Upper lobe of left lung (tissue), 6 donors: ENCODE results near the gene SLC25A45. TPM values are rescaled to one million over a fixed set of nuclear protein-coding genes. Genes with fewer than 3 reads are reported as not detected.

Experiments
- ATAC-seq, 2 donors: fragments of 200-7000 bp; cut with Tn5 transposase; one replicate each; pipeline ENCODE4 v1.9.1; 2022; ENCODE audit warnings: mild to moderate bottlenecking in 2 of 2, moderate library complexity in 2 of 2; ENCODE audit not compliant: low FRiP score in 2 of 2
- DNase-seq, 2 donors: peaks; one replicate each; pipeline ENCODE4 v3.0.0-alpha.2; 2019 to 2020
- H3K27ac ChIP-seq, 4 donors: fragments of 200-600 bp; sonication (generic); one replicate each; pipeline ENCODE4 v1.5.1; 2016 to 2019
- H3K27me3 ChIP-seq, 4 donors: fragments of 200-600 bp; sonication (generic); one replicate each; pipeline ENCODE4 v1.5.1; 2017 to 2019
- H3K36me3 ChIP-seq, 4 donors: fragments of 200-600 bp; sonication (generic); one replicate each; pipeline ENCODE4 v1.5.1; 2016 to 2019
- H3K4me1 ChIP-seq, 4 donors: fragments of 200-600 bp; sonication (generic); one replicate each; pipeline ENCODE4 v1.5.1; 2018 to 2019
- H3K4me3 ChIP-seq, 4 donors: fragments of 200-600 bp; sonication (generic); one replicate each; pipeline ENCODE4 v1.5.1; 2017 to 2019; ENCODE audit warnings: mild to moderate bottlenecking in 2 of 4, moderate library complexity in 1 of 4
- H3K9me3 ChIP-seq, 4 donors: fragments of 200-600 bp; sonication (generic); one replicate each; pipeline ENCODE4 v1.5.1; 2018 to 2019
- EP300 ChIP-seq, 4 donors: sonication (generic); formaldehyde crosslinking; IDR thresholded peaks; one replicate each; pipeline ENCODE4 v1.5.1; 2017; ENCODE audit warnings: antibody characterized with exemption in 4 of 4, control low read depth in 2 of 4
- POLR2A ChIP-seq, 4 donors: fragments of 450-650 bp; IDR thresholded peaks; one replicate each; pipeline ENCODE4 v1.5.1; 2016 to 2017; ENCODE audit warnings: antibody characterized with exemption in 4 of 4, mild to moderate bottlenecking in 2 of 4
- POLR2AphosphoS5 ChIP-seq, 2 donors: sonication (generic); formaldehyde crosslinking; IDR thresholded peaks; one replicate each; pipeline ENCODE4 v1.5.1; 2017; ENCODE audit warnings: antibody characterized with exemption in 2 of 2
- WGBS, 2 donors: methylation state at CpG; one replicate each; pipeline ENCODE4 v1.1.5; 2017 to 2018; 5-methylcytosine and 5-hydroxymethylcytosine counted together
- total RNA-seq, 6 donors: library from RNA; depleted of rRNA in 4 of 6; stranded (reverse); fragments of >200 nt in 4 of 6; gene quantifications; one replicate each; pipeline versions ENCODE4 v1.1.0 to v1.2.1, GENCODE V29; 2016 to 2021
- TF ChIP-seq, protein P1 (sequence below), 6 experiments: fragments of 450-650 bp in 4 of 6; fragments of 200-600 bp in 2 of 6; sonication (generic) in 2 of 6; IDR thresholded peaks; one replicate each; pipeline ENCODE4 v1.5.1; 2016 to 2019; ENCODE audit warnings: antibody characterized with exemption in 6 of 6
- donor health status: DM: no; HTN: no; CAD: no; lungs with moderate emphysema.
- donor health status: DM: no; HTN: yes; CAD: no; lungs with severe emphysema.

The SLC25A45 gene
- total RNA-seq, 6 donors from 2014 or later = 5.5 to 40.8 (median 19.4) TPM

DNA sequence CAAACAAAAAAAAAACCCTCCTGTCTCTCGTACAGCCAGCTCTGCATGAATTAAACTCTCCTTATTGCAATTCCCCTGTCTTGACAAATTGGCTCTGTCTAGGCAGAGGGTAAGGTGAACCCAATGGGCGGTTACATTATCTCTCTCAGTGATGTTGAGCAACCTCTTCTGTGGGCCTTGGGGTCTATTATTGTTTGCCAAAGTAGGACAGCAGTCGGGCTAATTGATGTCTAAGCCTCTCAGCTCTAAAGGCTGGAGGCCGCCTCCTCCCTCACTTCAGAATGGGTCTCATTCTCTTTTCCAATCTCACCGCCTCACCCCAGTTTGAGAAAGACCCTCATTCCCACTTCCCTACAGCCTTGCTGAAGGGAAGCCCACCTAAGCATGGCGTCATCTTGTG, 1.3 kb upstream of the SLC25A45 start:
- Histone ChIP-seq H3K4me3 (no peak overlapping the region), H3K4me1 (peaks cover 70 to 93% (median 76%) of the 10 kb centered on the region in 4 donors), H3K9me3 (no peaks in the 10 kb centered on the region), H3K27me3 (no peaks in the 10 kb centered on the region), H3K27ac (peak overlapping the region; percentile 93 to 99 (median 98)), H3K36me3 (peaks cover 0 to 6% (median 0%) of the 10 kb centered on the region in 4 donors)
- DNase-seq (no peak), ATAC-seq (no peak)
- TF ChIP-seq POLR2A (IDR thresholded peaks at IDR 0.05) (no peak), POLR2AphosphoS5 (IDR thresholded peaks at IDR 0.05) (no peak), EP300 (IDR thresholded peaks at IDR 0.05) (no peak)
- TF ChIP-seq, protein P1, sequence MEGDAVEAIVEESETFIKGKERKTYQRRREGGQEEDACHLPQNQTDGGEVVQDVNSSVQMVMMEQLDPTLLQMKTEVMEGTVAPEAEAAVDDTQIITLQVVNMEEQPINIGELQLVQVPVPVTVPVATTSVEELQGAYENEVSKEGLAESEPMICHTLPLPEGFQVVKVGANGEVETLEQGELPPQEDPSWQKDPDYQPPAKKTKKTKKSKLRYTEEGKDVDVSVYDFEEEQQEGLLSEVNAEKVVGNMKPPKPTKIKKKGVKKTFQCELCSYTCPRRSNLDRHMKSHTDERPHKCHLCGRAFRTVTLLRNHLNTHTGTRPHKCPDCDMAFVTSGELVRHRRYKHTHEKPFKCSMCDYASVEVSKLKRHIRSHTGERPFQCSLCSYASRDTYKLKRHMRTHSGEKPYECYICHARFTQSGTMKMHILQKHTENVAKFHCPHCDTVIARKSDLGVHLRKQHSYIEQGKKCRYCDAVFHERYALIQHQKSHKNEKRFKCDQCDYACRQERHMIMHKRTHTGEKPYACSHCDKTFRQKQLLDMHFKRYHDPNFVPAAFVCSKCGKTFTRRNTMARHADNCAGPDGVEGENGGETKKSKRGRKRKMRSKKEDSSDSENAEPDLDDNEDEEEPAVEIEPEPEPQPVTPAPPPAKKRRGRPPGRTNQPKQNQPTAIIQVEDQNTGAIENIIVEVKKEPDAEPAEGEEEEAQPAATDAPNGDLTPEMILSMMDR (IDR thresholded peaks at IDR 0.05) = no peak
- 88 to 89% methylated on average over 6 of the region's 6 CpGs for WGBS, 2 donors

DNA sequence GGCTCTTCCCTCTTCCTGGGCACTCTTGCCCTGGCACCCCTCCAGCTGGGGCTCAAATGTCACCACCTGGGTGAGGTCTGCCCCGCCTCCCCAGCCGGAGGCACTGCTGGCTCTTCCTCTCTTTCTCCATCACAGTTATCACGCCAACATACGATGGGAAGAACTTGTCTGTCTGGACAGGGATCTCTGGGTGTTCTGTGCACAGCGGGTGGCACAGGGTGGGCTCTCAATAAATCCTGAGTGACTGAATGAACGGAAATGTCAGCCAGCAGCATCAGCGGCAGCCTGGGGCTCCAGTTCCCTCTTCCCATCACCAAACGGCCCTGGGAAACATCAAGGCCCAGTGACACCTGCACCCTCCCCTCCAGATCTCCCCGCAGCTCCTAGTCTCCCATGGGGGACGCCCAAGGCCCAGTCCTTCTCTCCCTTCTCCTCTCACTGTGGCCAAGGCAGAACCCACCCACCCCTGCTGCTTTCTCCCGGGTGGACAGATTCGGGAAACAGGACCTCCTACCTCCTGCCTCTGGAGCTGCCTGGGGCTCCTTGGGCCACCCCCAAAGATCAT, 440 bp upstream of the SLC25A45 start:
- no peaks in the 10 kb centered on the region for H3K36me3 ChIP-seq
- peak overlapping the region; percentile 7 to 56 (median 44) for H3K4me3 ChIP-seq
- TF ChIP-seq POLR2AphosphoS5 (IDR thresholded peaks at IDR 0.05) (no peak), POLR2A (IDR thresholded peaks at IDR 0.05) (peak in 1 of 4 donors; percentile 72)
- TF ChIP-seq, protein P1 (IDR thresholded peaks at IDR 0.05) = no peak
- ATAC-seq (no peak), DNase-seq (peak in 1 of 2 donors; percentile 74)
- H3K4me1 ChIP-seq = peaks cover 61 to 89% (median 67%) of the 10 kb centered on the region in 4 donors
- no peaks in the 10 kb centered on the region for H3K27me3 ChIP-seq
- 15 to 16% methylated on average over 7 to 12 of the region's 12 CpGs for WGBS, 2 donors
- H3K9me3 ChIP-seq = no peaks in the 10 kb centered on the region
- H3K27ac ChIP-seq = peak overlapping the region; percentile 93 to 99 (median 98)

DNA sequence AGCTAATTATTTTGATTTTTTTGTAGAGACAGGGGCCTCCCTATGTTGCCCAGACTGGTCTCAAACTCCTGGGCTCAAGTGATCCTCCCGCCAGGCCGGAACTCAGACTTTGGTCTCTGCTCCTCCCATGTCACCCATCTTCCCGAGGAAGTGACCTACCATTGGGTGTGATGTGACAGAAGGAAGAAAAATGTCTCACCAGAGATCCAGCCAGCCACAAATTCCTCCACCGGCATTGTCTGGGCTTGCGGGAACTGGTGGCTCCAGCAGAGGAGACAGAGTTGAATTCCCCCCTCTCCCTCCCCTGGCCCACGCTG, 772 bp downstream of the SLC25A45 start:
- no peaks in the 10 kb centered on the region for H3K9me3 ChIP-seq
- peak overlapping the region; percentile 93 to 99 (median 98) for H3K27ac ChIP-seq
- H3K4me1 ChIP-seq = peaks cover 54 to 86% (median 58%) of the 10 kb centered on the region in 4 donors
- H3K36me3 ChIP-seq = no peaks in the 10 kb centered on the region
- ATAC-seq (peak; percentile 27 to 37), DNase-seq (peak in 1 of 2 donors; percentile 61)
- TF ChIP-seq, protein P1 (IDR thresholded peaks at IDR 0.05) = no peak
- no peaks in the 10 kb centered on the region for H3K27me3 ChIP-seq
- 0 to 3% methylated on average over 1 to 6 of the region's 6 CpGs for WGBS, 2 donors
- H3K4me3 ChIP-seq = peak overlapping the region; percentile 31 to 56 (median 44)

DNA sequence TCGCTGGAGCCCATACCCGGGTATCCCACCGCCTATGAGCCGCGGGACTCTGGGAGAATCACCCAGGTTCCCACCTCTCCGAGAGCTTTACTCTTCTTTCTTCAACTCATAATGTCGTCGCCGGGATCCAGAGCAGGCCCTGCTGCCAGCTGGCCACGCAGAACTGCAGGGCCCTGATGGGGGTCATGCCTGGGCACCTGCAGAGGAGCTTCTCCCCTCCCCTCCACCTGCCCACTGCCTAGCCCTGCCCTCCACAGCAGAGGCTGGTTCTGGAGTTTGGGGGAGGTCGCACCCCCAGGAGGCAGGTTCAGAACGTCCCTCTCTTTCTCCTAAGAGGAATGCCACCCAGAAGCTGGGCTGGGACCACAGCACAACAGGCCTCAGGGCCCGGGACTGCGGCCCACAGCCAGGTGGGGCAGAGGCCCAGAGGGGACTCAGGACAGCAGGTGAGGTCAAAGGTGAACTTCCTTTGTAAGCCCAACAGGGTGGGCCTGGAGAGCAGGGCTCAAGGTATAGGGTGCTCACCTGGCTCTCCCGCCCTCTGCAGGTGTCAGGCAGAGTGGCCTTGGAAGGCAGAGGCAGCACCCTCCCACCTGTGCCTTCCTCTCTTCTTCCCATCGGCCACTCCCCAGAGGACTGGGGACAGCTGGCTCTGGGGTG, 1.9 kb downstream of the SLC25A45 start:
- Histone ChIP-seq H3K9me3 (no peaks in the 10 kb centered on the region), H3K27me3 (no peaks in the 10 kb centered on the region), H3K4me1 (peaks cover 48 to 81% (median 51%) of the 10 kb centered on the region in 4 donors), H3K4me3 (no peak overlapping the region), H3K36me3 (no peaks in the 10 kb centered on the region), H3K27ac (peak overlapping the region; percentile 93 to 99 (median 98))
- DNase-seq (peak in 1 of 2 donors; percentile 63), ATAC-seq (no peak)
- WGBS, 2 donors = 92 to 95% methylated on average over 12 to 16 of the region's 16 CpGs
- TF ChIP-seq EP300 (IDR thresholded peaks at IDR 0.05) (no peak), POLR2A (IDR thresholded peaks at IDR 0.05) (no peak), POLR2AphosphoS5 (IDR thresholded peaks at IDR 0.05) (no peak)
- TF ChIP-seq, protein P1 (IDR thresholded peaks at IDR 0.05) = no peak
